C4-2B (cell line): ENCODE results near the gene SBK3.

Source experiments
- H3K27ac ChIP-seq: fragments of 450-650 bp; 2 replicates; pipeline ENCODE4 v1.5.1; 2017
- ZFX ChIP-seq: fragments of 450-650 bp; IDR thresholded peaks from 2 replicates; pipeline ENCODE4 v1.6.1; 2017
- TF ChIP-seq, protein P1 (sequence below): fragments of 450-650 bp; conservative IDR thresholded peaks from 2 replicates; pipeline ENCODE4 v1.5.1; 2017; ENCODE audit warnings: mild to moderate bottlenecking

Gene SBK3

GRCh38 chr19:55552206-55552605, 6.9 kb upstream of the SBK3 start:
- TF ChIP-seq ZFX = no peak
- TF ChIP-seq, protein P1, sequence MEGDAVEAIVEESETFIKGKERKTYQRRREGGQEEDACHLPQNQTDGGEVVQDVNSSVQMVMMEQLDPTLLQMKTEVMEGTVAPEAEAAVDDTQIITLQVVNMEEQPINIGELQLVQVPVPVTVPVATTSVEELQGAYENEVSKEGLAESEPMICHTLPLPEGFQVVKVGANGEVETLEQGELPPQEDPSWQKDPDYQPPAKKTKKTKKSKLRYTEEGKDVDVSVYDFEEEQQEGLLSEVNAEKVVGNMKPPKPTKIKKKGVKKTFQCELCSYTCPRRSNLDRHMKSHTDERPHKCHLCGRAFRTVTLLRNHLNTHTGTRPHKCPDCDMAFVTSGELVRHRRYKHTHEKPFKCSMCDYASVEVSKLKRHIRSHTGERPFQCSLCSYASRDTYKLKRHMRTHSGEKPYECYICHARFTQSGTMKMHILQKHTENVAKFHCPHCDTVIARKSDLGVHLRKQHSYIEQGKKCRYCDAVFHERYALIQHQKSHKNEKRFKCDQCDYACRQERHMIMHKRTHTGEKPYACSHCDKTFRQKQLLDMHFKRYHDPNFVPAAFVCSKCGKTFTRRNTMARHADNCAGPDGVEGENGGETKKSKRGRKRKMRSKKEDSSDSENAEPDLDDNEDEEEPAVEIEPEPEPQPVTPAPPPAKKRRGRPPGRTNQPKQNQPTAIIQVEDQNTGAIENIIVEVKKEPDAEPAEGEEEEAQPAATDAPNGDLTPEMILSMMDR = no peak
- H3K27ac ChIP-seq = no peak overlapping the region

DNA sequence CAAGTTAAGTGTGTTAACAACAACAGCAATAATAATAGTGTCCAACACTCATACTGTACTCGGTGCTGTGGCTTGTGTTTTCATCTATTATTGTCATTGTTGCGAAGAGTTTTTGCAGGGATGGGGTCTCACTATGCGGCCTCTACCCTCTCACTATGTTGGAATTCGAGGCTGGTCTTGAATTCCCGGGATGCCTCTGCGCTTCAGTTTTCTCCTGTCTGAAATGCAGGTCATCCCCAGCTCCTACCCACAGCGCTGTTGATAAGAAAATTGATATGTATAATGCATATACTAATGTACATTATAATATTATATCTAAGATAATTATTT, 4.9 kb upstream of the SBK3 start:
- no peak overlapping the region for H3K27ac ChIP-seq
- TF ChIP-seq, protein P1 = no peak

DNA sequence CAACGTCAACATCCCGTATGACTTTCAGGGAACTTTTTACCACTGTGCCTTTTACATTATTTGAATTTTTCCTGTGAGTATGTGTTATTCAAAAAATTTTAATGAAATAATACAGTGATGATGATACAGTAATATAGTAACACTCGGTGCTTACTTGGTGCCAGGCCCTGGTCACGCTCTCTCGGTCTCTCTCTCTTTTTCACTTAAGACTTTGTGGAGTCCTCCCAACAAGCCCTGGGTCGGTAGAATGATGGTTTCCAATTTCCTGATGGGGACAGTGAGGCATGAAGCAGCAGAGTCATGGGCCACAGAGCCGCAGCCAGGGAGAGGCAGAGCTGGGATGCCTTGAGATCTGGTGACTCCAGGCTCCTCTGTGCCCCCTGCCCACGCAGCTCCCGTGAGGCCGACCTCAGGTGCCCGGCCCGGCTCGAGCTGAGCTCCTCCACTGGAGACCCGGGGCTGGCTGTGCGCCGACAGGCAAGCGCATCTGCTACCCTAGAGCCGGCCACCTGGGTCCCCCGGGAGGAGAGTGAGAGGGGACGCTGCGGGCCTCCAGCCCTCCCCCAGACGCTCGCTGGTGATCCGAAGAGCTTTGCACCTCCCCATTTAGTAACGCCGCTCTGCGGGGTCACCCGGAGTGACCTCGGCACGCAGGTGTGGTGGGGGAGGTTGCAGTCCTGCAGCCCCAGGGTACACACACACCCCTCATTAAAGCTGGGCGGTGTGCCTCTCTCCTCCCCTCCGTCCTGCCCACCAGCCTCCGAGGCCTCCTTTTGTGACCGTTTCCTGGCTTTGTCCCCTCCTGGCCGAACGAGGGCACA, 4.4 kb upstream of the SBK3 start:
- no peak for TF ChIP-seq ZFX
- TF ChIP-seq, protein P1 = no peak
- no peak overlapping the region for H3K27ac ChIP-seq

- TF ChIP-seq ZFX = no peak
- TF ChIP-seq, protein P1 = no peak
- H3K27ac ChIP-seq = no peak overlapping the region
Observed at GRCh38 chr19:55546822-55547614, 1.7 kb upstream of the SBK3 start.

DNA sequence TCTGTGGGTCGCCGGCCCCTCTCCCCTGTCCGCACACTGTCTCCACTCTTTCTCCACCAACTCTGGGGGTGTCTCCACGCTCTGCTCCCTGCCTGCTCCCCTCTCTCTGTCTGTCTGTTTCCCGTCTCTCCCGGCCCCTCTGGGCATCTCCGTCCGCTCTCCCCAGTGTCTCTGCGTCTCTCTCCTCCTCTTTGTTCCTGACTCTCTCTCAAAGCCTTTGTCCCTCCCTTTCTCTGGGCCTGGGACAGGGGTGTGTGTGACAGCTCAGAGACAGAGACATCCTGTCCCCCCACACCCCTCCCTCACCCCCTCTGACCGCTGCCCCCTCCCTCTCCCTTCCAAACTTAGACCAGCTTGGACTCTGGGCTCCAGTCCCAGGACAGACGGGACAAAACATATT, 668 bp upstream of the SBK3 start:
- H3K27ac ChIP-seq = no peak overlapping the region
- TF ChIP-seq, protein P1 = no peak

DNA sequence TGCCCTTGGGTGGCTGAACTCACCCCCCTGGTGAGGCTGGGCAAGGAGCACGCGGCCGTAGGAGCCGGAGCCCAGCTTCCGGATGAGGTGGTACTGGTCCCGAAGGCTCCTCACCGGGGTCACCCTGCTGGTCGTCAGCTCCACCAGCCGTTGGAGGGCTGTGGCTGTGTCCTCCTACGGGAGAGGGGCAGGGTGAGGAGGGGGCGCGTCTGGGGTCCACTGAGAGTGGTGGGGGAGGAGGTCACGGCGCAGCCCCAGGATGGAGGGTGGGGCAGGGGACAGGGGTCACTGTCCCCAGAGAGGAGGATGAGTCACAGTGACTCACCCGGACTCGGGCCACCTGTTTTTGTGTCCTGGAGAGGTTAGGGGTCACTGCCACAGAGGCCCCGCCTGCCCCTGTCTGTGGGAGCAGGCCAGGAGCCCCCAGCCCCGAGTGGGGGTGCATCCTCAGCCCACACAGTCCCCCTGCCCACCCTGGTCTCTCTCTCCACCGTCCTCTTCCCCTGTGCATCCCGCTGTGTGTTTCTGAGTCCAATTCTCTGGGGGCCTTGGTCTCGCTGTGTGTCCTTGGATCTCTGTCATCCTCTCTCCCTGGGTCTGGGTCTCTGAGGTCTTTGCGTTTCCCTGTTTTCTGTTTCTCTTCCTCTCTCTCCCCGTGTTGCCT, 435 bp downstream of the SBK3 start:
- no peak overlapping the region for H3K27ac ChIP-seq
- TF ChIP-seq, protein P1 = no peak
- TF ChIP-seq ZFX = no peak

DNA sequence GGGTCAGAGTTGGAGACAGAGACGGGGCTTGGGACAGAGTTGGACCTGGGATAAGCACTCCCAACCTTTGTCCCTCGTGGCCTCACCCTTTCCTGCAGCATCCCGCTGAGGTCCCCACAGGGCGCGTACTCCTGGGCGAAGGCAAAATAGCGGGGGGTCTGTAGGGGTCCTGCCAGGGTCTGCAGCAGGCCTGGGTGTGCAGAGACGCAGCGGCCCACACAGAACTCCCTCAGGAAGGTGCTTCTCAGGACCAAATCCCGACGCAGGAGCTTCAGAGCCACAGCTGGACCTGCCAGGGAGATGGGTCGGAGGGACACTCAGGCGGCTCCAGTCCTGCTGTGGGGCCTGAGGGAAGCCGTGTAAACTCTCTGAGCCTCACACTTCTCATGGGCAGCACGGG, 1.3 kb downstream of the SBK3 start:
- H3K27ac ChIP-seq = no peak overlapping the region
- TF ChIP-seq, protein P1 = no peak
- no peak for TF ChIP-seq ZFX
